Measurements from ENCODE around the gene CBR3. TPM values are rescaled to one million over a fixed set of nuclear protein-coding genes. Genes with fewer than 3 reads are reported as not detected.

Gene CBR3
- total RNA-seq, 1 experiment from 2014 or later = 1.6 TPM

GRCh38 chr21:36109868-36110267, 25.0 kb upstream of the CBR3 start:
- BruUV-seq (replicated peaks) = no TSS peak
- no peaks in the 10 kb centered on the region for H3K9me3 ChIP-seq (ENCODE audit: control insufficient read depth, insufficient read depth, low read depth, low read length)
- ChIA-PET POLR2A (no interaction called here), CTCF (no interaction called here)
- no peak for ATAC-seq
- H3K4me3 ChIP-seq (ENCODE audit: low read depth in 2 of 2, low read length in 2 of 2) = no peak overlapping the region
- DNase-seq (ENCODE audit: low read depth, low spot score) = no peak
- H3K27ac ChIP-seq (ENCODE audit: low read length) = no peak overlapping the region
- TF ChIP-seq POLR2AphosphoS5 (IDR thresholded peaks at IDR 0.05; ENCODE audit: low read depth, low read length) (no peak), CTCF (IDR thresholded peaks at IDR 0.05) (no peak), SIN3A (IDR thresholded peaks at IDR 0.05; ENCODE audit: borderline replicate concordance, insufficient read depth, low read depth, low read length) (no peak), REST (IDR thresholded peaks at IDR 0.05; ENCODE audit: insufficient read depth in 1 of 2, low read depth in 2 of 2, low read length in 1 of 2) (no peak)
- intact Hi-C loops (cut with micrococcal nuclease; ENCODE audit: unreplicated experiment) = loop anchor here (2.0 kb wide), 1 partner anchor 65 kb away; no protein-coding TSS in a partner anchor
- no peaks in the 10 kb centered on the region for H3K36me3 ChIP-seq (ENCODE audit: control insufficient read depth, insufficient read depth, low read length)
- in situ Hi-C loops (cut with HindIII; ENCODE audit: low pct_unique_long_range_greater_than_20kb, low sequenced_read_pairs) = no loop called here
- H3K4me1 ChIP-seq (ENCODE audit: control insufficient read depth, insufficient read depth, low read length) = peaks cover 3% of the 10 kb centered on the region
- no peaks in the 10 kb centered on the region for H3K27me3 ChIP-seq (ENCODE audit: control insufficient read depth, insufficient read depth, low read length)

- CTCF ChIA-PET = no interaction called here
- Histone ChIP-seq H3K4me1 (ENCODE audit: control insufficient read depth, insufficient read depth, low read length) (peaks cover 3% of the 10 kb centered on the region), H3K36me3 (ENCODE audit: control insufficient read depth, insufficient read depth, low read length) (no peaks in the 10 kb centered on the region), H3K27me3 (ENCODE audit: control insufficient read depth, insufficient read depth, low read length) (no peaks in the 10 kb centered on the region), H3K9me3 (ENCODE audit: control insufficient read depth, insufficient read depth, low read depth, low read length) (no peaks in the 10 kb centered on the region), H3K4me3 (ENCODE audit: low read depth in 2 of 2, low read length in 2 of 2) (no peak overlapping the region), H3K27ac (ENCODE audit: low read length) (no peak overlapping the region)
- no TSS peak for BruUV-seq (replicated peaks)
- POLR2A ChIA-PET = no interaction called here
- intact Hi-C loops (cut with micrococcal nuclease; ENCODE audit: unreplicated experiment) = loop anchor here (2.0 kb wide), 1 partner anchor 66 kb away; no protein-coding TSS in a partner anchor
- in situ Hi-C loops (cut with HindIII; ENCODE audit: low pct_unique_long_range_greater_than_20kb, low sequenced_read_pairs) = no loop called here
- no peak for ATAC-seq
- no peak for DNase-seq (ENCODE audit: low read depth, low spot score)
- no peak for TF ChIP-seq REST (IDR thresholded peaks at IDR 0.05; ENCODE audit: insufficient read depth in 1 of 2, low read depth in 2 of 2, low read length in 1 of 2)
- TF ChIP-seq TCF7L2 (IDR thresholded peaks at IDR 0.05; ENCODE audit: low read depth, low read length) = no peak
- no peak for TF ChIP-seq POLR2AphosphoS5 (IDR thresholded peaks at IDR 0.05; ENCODE audit: low read depth, low read length)
- no peak for TF ChIP-seq SIN3A (IDR thresholded peaks at IDR 0.05; ENCODE audit: borderline replicate concordance, insufficient read depth, low read depth, low read length)
- no peak for TF ChIP-seq CTCF (IDR thresholded peaks at IDR 0.05)
These were observed 23.6 kb upstream of the CBR3 start for GRCh38 chr21:36111238-36111637.
